HG02885 (cell line): ENCODE data around the gene ARHGAP5.

Experiments
- ATAC-seq: cut with Tn5 transposase; IDR thresholded peaks from one replicate; pipeline ENCODE4 v1.9.1; 2021; ENCODE audit warnings: mild to moderate bottlenecking; ENCODE audit not compliant: unreplicated experiment, poor library complexity

ARHGAP5 gene, protein sequence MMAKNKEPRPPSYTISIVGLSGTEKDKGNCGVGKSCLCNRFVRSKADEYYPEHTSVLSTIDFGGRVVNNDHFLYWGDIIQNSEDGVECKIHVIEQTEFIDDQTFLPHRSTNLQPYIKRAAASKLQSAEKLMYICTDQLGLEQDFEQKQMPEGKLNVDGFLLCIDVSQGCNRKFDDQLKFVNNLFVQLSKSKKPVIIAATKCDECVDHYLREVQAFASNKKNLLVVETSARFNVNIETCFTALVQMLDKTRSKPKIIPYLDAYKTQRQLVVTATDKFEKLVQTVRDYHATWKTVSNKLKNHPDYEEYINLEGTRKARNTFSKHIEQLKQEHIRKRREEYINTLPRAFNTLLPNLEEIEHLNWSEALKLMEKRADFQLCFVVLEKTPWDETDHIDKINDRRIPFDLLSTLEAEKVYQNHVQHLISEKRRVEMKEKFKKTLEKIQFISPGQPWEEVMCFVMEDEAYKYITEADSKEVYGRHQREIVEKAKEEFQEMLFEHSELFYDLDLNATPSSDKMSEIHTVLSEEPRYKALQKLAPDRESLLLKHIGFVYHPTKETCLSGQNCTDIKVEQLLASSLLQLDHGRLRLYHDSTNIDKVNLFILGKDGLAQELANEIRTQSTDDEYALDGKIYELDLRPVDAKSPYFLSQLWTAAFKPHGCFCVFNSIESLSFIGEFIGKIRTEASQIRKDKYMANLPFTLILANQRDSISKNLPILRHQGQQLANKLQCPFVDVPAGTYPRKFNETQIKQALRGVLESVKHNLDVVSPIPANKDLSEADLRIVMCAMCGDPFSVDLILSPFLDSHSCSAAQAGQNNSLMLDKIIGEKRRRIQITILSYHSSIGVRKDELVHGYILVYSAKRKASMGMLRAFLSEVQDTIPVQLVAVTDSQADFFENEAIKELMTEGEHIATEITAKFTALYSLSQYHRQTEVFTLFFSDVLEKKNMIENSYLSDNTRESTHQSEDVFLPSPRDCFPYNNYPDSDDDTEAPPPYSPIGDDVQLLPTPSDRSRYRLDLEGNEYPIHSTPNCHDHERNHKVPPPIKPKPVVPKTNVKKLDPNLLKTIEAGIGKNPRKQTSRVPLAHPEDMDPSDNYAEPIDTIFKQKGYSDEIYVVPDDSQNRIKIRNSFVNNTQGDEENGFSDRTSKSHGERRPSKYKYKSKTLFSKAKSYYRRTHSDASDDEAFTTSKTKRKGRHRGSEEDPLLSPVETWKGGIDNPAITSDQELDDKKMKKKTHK (N-terminal part only)

DNA sequence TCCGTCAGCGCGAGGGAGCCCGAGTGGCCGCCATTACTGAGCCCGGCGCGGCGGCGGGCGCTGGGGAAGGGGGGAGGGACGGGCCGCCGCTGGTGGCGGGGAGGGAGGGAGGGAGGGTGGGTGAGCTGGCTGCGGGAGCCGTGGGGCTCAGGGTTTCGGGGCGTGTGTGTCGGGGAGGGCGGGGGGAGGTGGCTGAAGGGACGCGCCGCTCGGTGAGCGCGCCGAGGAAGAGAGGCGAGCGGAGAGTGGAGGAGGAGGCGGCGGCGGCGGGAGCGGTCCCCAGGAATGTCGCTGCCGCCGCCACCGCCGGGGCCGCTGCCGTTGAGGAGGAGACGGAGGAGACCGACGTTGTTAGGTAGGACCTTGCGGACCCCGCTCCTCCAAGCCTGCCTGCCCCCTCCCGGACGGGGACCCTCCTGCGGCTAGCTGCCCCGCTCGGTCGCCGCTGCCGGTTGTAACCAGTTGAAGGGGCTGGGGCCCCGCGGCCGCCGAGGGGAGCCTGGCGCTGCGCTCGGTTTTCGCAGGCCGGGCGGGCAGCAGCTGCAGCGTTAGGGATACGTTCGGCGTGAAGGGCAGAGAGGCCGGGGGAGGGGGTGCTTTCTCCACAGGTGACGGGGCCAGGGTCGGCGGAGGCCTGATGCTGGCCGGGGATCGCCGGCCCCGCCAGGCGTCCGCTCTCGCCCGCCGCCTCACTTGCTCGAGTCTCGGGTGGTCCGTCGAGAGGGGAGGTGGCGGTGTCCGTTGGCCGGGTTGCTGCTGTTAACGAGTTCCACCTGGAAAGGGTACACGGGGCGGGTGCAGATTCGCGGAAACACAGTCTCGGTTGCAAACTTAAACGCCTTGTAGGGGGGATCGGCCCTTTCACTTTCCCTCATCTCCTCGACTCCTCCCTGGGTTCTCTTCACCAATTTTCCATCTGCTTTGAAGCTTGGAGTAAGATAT, at the start of gene ARHGAP5:
Gene ARHGAP5, plus strand, starts transcription at position 224 of the 942 bp plus-strand sequence. CDS start 13,366 bp downstream, outside the sequence.
- ATAC-seq, result peak; percentile 51

GRCh38 chr14:32028599-32028998, 48.5 kb upstream of the ARHGAP5 start:
- ATAC-seq, result no peak

GRCh38 chr14:32033543-32033942, 43.6 kb upstream of the ARHGAP5 start:
- ATAC-seq, result no peak

DNA sequence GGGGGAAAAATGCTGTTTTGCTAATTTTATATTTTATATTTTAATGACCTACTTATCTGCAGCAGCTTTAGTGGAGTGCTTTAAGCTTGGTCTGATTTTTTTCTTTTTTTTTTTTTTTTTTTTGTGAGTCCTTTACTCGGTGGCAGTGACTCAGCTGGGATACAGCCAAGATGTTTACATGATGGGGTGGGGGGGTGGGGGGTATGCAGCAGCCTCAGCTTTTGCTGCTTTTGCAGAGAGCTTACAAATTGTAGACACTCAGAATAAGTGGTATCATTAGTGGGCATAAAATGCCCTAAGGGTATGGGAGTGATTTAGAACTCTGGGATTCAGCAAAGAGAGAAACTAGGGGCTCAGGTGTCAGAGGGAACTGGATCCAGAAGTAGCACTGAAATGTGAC, 38.2 kb upstream of the ARHGAP5 start:
- ATAC-seq, result no peak

GRCh38 chr14:32039401-32040030, 37.6 kb upstream of the ARHGAP5 start:
- no peak for ATAC-seq

DNA sequence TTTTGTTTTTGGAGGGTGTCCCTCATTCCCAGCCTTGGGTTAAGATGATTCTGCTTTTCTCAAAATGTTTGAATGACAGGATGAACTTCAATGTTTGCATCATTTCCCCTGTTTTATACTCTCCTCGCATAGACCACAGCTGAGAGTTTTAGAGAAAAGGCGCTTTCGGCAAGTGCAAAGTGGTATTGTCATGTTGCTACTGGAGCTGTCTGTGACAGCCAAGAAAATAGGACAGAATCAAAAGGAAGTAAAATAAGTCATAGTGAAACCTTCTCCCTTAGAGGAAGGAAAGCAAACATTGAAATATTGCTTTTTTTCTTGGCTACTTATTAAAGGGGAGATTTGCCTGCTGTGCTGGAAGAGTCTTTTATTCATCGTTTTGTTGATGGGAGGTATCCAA, 33.5 kb upstream of the ARHGAP5 start:
- no peak for ATAC-seq

- ATAC-seq, result no peak
Observed at GRCh38 chr14:32044454-32044853, 32.6 kb upstream of the ARHGAP5 start.

DNA sequence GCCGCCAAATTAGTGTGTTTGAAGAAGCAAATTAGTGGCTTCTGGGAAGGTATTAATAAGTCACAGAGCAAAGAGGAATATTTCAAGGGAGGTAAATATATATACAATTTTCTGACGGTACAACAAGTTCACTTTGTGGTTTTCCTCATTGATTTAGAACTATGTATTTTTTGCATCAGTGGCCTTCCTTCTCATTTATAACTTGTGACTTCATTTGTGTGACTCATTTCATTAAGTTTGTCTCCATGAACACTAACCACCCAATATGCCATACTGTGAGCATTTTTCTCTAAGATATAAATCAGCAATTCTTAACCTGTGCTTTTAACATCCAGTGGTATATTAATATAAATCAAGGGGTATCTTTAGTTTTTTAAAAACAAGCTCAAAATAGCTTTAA, 29.3 kb upstream of the ARHGAP5 start:
- no peak for ATAC-seq

DNA sequence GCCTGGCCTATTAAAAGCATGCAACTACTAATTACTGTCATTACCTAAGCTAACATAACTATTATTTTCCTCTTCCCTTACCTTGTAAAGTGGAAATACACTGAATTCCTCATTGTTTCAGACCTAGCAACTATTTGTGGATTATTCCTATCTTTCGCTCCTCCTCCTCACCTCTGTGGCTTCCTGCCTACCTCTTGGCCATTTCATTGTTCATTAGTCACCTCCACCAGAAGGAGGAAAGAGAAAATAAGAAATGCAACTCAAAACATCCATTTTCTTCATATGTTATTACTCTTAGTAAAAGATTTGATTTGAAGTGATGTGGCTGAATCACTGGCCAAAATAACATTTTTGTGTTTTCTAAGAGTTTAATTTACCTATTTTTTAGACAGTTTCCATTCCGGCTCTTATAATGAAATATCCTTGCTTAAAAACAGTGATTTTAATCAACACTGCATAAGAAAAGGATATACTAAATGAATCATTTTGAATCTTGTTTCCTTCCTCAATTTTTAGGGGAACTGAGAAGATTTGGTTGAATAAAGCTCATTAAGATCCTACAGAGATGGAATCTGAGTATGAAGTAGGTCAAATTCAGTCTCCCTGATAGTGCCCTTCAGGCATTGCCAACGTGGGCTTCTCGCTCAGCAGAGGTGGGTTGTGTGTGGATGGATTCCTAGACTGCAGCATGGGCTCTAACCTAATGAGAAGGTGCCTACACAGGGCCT, 27.6 kb upstream of the ARHGAP5 start:
- ATAC-seq, result no peak

DNA sequence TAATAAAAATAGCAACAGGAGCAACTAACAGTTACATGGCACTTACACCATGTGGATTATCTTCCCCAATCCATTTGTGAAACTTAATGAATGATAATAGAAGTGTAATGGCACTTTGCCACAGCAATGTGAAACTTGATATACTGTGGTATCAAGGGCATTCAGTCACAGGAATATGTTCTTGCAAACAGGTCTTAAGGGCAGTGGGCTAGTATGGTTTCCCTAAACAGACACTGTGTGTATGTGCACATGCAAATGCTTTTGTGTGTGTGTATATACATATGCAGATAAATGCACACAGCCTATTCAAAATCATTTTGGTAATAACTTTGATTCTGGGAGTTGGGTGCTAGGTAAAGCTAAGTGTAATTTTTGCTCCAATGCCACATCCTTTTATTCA, 26.2 kb upstream of the ARHGAP5 start:
- no peak for ATAC-seq

- no peak for ATAC-seq
Observed at GRCh38 chr14:32054536-32054935, 22.6 kb upstream of the ARHGAP5 start.

DNA sequence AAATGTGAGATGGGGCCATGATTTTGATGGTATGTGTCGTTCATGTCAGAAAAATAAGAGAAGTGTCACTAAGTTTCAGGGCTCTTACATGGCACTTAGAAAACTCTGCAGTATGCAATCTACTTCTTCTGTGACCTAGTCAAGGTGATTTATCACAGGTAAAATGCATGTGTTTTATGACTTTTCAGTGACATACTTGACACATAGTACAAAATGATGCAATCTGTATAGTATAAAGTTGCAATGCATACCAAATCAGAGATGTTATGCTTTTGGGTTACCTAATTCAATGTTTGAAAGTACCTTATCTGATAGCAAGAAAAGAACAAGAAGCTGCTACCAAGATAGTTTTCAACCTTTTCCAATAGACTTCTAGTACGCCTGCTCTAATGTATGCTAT, 21.9 kb upstream of the ARHGAP5 start:
- ATAC-seq, result no peak

- no peak for ATAC-seq
Observed at GRCh38 chr14:32059702-32060101, 17.4 kb upstream of the ARHGAP5 start.

GRCh38 chr14:32064931-32065330, 12.2 kb upstream of the ARHGAP5 start:
- ATAC-seq, result no peak

- ATAC-seq, result no peak
Observed at GRCh38 chr14:32068708-32069107, 8.4 kb upstream of the ARHGAP5 start.

- no peak for ATAC-seq
Observed at GRCh38 chr14:32070282-32070681, 6.8 kb upstream of the ARHGAP5 start.

DNA sequence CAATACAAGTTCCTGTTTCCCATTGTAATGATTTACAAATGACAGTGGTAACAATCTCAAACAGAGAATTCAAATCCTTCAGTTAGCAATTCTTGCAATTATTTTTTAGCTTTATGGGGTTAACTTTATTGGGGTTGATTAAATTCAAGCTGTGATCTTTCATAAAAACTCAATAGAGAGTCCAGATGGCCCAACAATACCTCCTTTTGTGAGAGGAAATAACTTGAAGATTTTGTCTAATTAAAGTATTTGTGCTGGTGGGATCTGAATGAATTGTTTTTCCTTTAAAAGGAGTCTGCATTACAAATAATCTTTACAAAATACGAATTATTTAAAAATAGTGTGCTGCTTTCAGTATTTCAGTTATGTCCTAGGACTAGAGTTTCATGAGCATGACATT, 4.4 kb upstream of the ARHGAP5 start:
- no peak for ATAC-seq

GRCh38 chr14:32073537-32074189, 3.4 kb upstream of the ARHGAP5 start:
- ATAC-seq, result peak; percentile 19
